Prostate gland (tissue), 2 donors: Measurements from ENCODE around the gene ZNF526. TPM values are rescaled to one million over a fixed set of nuclear protein-coding genes. Genes with fewer than 3 reads are reported as not detected.
A peak's percentile ranks its signal among the peaks of the same experiment; 100 is the strongest.

Source experiments
- DNase-seq: peaks from one replicate; pipeline ENCODE4 v3.0.0-alpha.2; 2019; ENCODE audit warnings: low spot score
- H3K27ac ChIP-seq, 2 donors: fragments of 200-600 bp; sonication (generic); 2 replicates each; pipeline ENCODE4 v1.5.1; 2017 to 2019
- H3K27me3 ChIP-seq: fragments of 200-600 bp; sonication (generic); replicated peaks from 2 replicates; pipeline ENCODE4 v1.5.1; 2019; ENCODE audit not compliant: insufficient read depth
- H3K36me3 ChIP-seq, 2 donors: fragments of 200-600 bp; sonication (generic); 1 replicate in 1 of 2; 2 replicates in 1 of 2; pipeline versions ENCODE4 v1.5.1 to v1.8.1; 2017 to 2019
- H3K4me1 ChIP-seq: fragments of 200-600 bp; sonication (generic); replicated peaks from 2 replicates; pipeline ENCODE4 v1.5.1; 2019
- H3K4me3 ChIP-seq, 2 donors: fragments of 200-600 bp; sonication (generic); 2 replicates each; pipeline ENCODE4 v1.5.1; 2017 to 2019
- H3K9me3 ChIP-seq: fragments of 200-600 bp; sonication (generic); 2 replicates; pipeline ENCODE4 v1.5.1; 2017
- CTCF ChIP-seq, 4 experiments: fragments of 200-600 bp in 2 of 4; fragments of 450-650 bp in 2 of 4; sonication (generic) in 2 of 4; IDR thresholded peaks; 1 replicate in 3 of 4; 2 replicates in 1 of 4; pipeline ENCODE4 v1.5.1; 2016 to 2019; ENCODE audit warnings: antibody characterized with exemption in 4 of 4, mild to moderate bottlenecking in 2 of 4, moderate library complexity in 2 of 4
- POLR2A ChIP-seq: fragments of 450-650 bp; IDR thresholded peaks from one replicate; pipeline ENCODE4 v1.6.1; 2016; ENCODE audit warnings: antibody characterized with exemption, mild to moderate bottlenecking
- POLR2AphosphoS5 ChIP-seq: sonication (generic); formaldehyde crosslinking; IDR thresholded peaks from one replicate; pipeline ENCODE4 v1.6.1; 2017; ENCODE audit warnings: antibody characterized with exemption
- WGBS: methylation state at CpG from one replicate; pipeline ENCODE4 v1.1.5; 2018; 5-methylcytosine and 5-hydroxymethylcytosine counted together
- intact Hi-C: fragments of 100-400 bp; cut with DNase I; formaldehyde crosslinking; loops from one replicate; pipeline ENCODE4 v1.14.2; 2022
- total RNA-seq, 2 donors: library from RNA; depleted of rRNA; stranded (reverse); fragments of >200 nt; gene quantifications; one replicate each; pipeline ENCODE4 v1.1.0, GENCODE V29; 2016

The ZNF526 gene
- total RNA-seq, 2 donors from 2014 or later = 8.2 to 14.1 TPM

GRCh38 chr19:42246143-42246921 is 26.2 kb downstream of the ZNF526 start:
- Histone ChIP-seq H3K4me3 (no peak overlapping the region), H3K4me1 (peaks cover 12% of the 10 kb centered on the region), H3K27me3 (no peaks in the 10 kb centered on the region), H3K27ac (peak overlapping the region in 1 of 2 donors; percentile 21), H3K9me3 (no peaks in the 10 kb centered on the region), H3K36me3 (no peaks in the 10 kb centered on the region)
- TF ChIP-seq CTCF (IDR thresholded peaks at IDR 0.05) (peak; percentile 26 to 87 (median 66)), POLR2A (no peak), POLR2AphosphoS5 (peak; percentile 69)
- intact Hi-C loops = loop anchor here (2.0 kb wide), 1 partner anchor 32 kb away; no protein-coding TSS in a partner anchor
- no peak for DNase-seq
- WGBS = 15% methylated on average over 10 of the region's 10 CpGs

GRCh38 chr19:42246922-42247639 is 27.0 kb downstream of the ZNF526 start:
- peaks cover 10% of the 10 kb centered on the region for H3K4me1 ChIP-seq
- intact Hi-C loops = loop anchor here (2.0 kb wide), 1 partner anchor 32 kb away; no protein-coding TSS in a partner anchor

GRCh38 chr19:42247640-42248199 is 27.6 kb downstream of the ZNF526 start:
- H3K4me1 ChIP-seq = peaks cover 16% of the 10 kb centered on the region
- no peak for DNase-seq
- no peaks in the 10 kb centered on the region for H3K27me3 ChIP-seq
- H3K9me3 ChIP-seq = no peaks in the 10 kb centered on the region
- WGBS = 92% methylated on average over 6 of the region's 6 CpGs
- no peak overlapping the region for H3K27ac ChIP-seq
- H3K4me3 ChIP-seq = no peak overlapping the region
- TF ChIP-seq CTCF (IDR thresholded peaks at IDR 0.05) (no peak), POLR2A (no peak), POLR2AphosphoS5 (no peak)
- H3K36me3 ChIP-seq = no peaks in the 10 kb centered on the region
- intact Hi-C loops = loop anchor here (2.0 kb wide), 1 partner anchor 31 kb away; no protein-coding TSS in a partner anchor

More at GRCh38 chr19:42246922-42247639, 27.0 kb downstream of the ZNF526 start:
- H3K27ac ChIP-seq = no peak overlapping the region
- H3K36me3 ChIP-seq = no peaks in the 10 kb centered on the region
- DNase-seq = no peak
- no peaks in the 10 kb centered on the region for H3K27me3 ChIP-seq
- WGBS = 77% methylated on average over 7 of the region's 7 CpGs
- no peak for TF ChIP-seq POLR2A
- TF ChIP-seq POLR2AphosphoS5 = no peak
- TF ChIP-seq CTCF (IDR thresholded peaks at IDR 0.05) = no peak
- H3K9me3 ChIP-seq = no peaks in the 10 kb centered on the region
- H3K4me3 ChIP-seq = no peak overlapping the region

GRCh38 chr19:42248270-42249148 is 28.4 kb downstream of the ZNF526 start:
- Histone ChIP-seq H3K36me3 (no peaks in the 10 kb centered on the region), H3K4me1 (peaks cover 20% of the 10 kb centered on the region), H3K4me3 (no peak overlapping the region), H3K9me3 (no peaks in the 10 kb centered on the region), H3K27me3 (no peaks in the 10 kb centered on the region), H3K27ac (no peak overlapping the region)
- DNase-seq = no peak
- intact Hi-C loops = no loop called here
- WGBS = 88% methylated on average over 41 of the region's 41 CpGs
- TF ChIP-seq POLR2A (no peak), POLR2AphosphoS5 (no peak), CTCF (IDR thresholded peaks at IDR 0.05) (no peak)
